ENCODE results near the gene MRAP2. TPM values are rescaled to one million over a fixed set of nuclear protein-coding genes. Genes with fewer than 3 reads are reported as not detected.

Gene MRAP2
- total and polyA plus RNA-seq, 2 donors (not counting 3 experiments of a cell fraction or from before 2014, with no cell fraction given) = 5.8 to 8.6 TPM

- Histone ChIP-seq H2AFZ (ENCODE audit: low read depth, low read length) (no peak overlapping the region), H3K4me1 (ENCODE audit: control insufficient read depth, extremely low read depth, insufficient read depth, low read length) (no peaks in the 10 kb centered on the region), H3K27me3 (ENCODE audit: control insufficient read depth in 2 of 2, insufficient read depth in 2 of 2, low read length in 2 of 2) (peaks cover 0 to 2% of the 10 kb centered on the region in 2 experiments), H3K9ac (replicated peaks; ENCODE audit: extremely low read depth, insufficient read depth, low read length) (no peak overlapping the region), H4K20me1 (replicated peaks; ENCODE audit: control insufficient read depth, extremely low read depth, insufficient read depth, low read length) (no peaks in the 10 kb centered on the region), H3K4me2 (ENCODE audit: insufficient read depth, low read length) (no peak overlapping the region), H3K9me3 (replicated peaks; ENCODE audit: control insufficient read depth, insufficient read depth, low read length) (no peaks in the 10 kb centered on the region), H3K4me3 (replicated peaks in 1 of 3; ENCODE audit: insufficient read depth in 1 of 3, low read depth in 1 of 3, low read length in 3 of 3) (no peak overlapping the region), H3K36me3 (ENCODE audit: control insufficient read depth in 2 of 2, extremely low read depth in 1 of 2, insufficient read depth in 2 of 2, low read length in 2 of 2) (no peaks in the 10 kb centered on the region), H3K27ac (ENCODE audit: insufficient read depth, low read depth, low read length) (no peak overlapping the region), H3K9me1 (replicated peaks; ENCODE audit: control insufficient read depth, extremely low read depth, insufficient read depth, low read length) (no peaks in the 10 kb centered on the region), H3K79me2 (ENCODE audit: control insufficient read depth, insufficient read depth, low read length) (no peaks in the 10 kb centered on the region)
- ChIA-PET POLR2A (no interaction called here), CTCF (interaction anchor here (1.1 to 1.4 kb wide), 2 partner anchors 10 to 13 kb away, joined by 3 to 4 read pairs; partner anchors contain the start of gene MRAP2)
- no peak for DNase-seq (ENCODE audit: low read depth, low spot score)
- no peak for FAIRE-seq
- dilution Hi-C loops (cut with MboI; ENCODE audit: extremely low pct_ligation_motif_present, low sequenced_read_pairs) (no loop called here), intact Hi-C loops (cut with micrococcal nuclease) (no loop called here)
- BruUV-seq (replicated peaks) = no TSS peak
- no peak for TF ChIP-seq FOS (IDR thresholded peaks at IDR 0.05; ENCODE audit: borderline replicate concordance, insufficient read depth, low read length)
- TF ChIP-seq MAX (IDR thresholded peaks at IDR 0.05; ENCODE audit: insufficient read depth, insufficient read length) = no peak
- no peak for TF ChIP-seq MYC (IDR thresholded peaks at IDR 0.05; ENCODE audit: low read depth, low read length)
- TF ChIP-seq GATA2 (IDR thresholded peaks at IDR 0.05; ENCODE audit: insufficient read depth, insufficient read length, low read depth, low read length) = no peak
- TF ChIP-seq POLR2AphosphoS5 (IDR thresholded peaks at IDR 0.05; ENCODE audit: insufficient read depth, low read depth, low read length) = no peak
- no peak for TF ChIP-seq CTCF (IDR thresholded peaks at IDR 0.05; ENCODE audit: extremely low read depth in 1 of 2, insufficient read depth in 1 of 2, low read depth in 1 of 2, low read length in 2 of 2)
- no peak for TF ChIP-seq JUN (IDR thresholded peaks at IDR 0.05; ENCODE audit: borderline replicate concordance, insufficient read depth, insufficient read length, low read depth)
- no peak for TF ChIP-seq POLR2A (IDR thresholded peaks at IDR 0.05; ENCODE audit: low read depth, low read length)
- no peak for TF ChIP-seq EZH2 (IDR thresholded peaks at IDR 0.05; ENCODE audit: borderline replicate concordance, low read depth, low read length, severe bottlenecking)
Measured at GRCh38 chr6:84046755-84047154, 13.2 kb downstream of the MRAP2 start.
